ENCODE results near the gene PGPEP1. TPM values are rescaled to one million over a fixed set of nuclear protein-coding genes. Genes with fewer than 3 reads are reported as not detected.

PGPEP1 gene
- polyA plus RNA-seq, 1 donor from 2014 or later = 5.9 TPM

DNA sequence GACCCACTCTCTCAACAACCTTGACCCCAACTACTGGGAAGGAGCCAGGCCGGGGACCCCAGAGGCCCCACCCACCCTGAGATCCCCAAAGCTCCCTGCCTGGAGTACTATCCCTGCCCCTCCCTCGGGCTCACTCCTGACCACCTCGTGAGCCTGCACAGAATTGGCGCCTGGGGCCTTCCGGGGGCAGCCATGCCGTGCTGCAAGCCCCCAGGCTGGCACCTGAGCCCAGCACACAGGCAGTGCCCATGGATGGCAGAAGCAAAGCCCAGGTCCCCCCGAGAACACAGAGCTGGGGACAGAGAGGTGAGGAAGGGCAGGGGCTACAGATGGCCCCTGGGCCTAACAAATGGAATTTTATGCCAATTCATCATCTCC, 31.5 kb upstream of the PGPEP1 start:
- Histone ChIP-seq H3K9me2 (ENCODE audit: insufficient read depth, low read length) (no peaks in the 10 kb centered on the region), H3K79me2 (replicated peaks; ENCODE audit: insufficient read depth, low read length) (no peaks in the 10 kb centered on the region), H3K4me3 (ENCODE audit: low read length) (no peak overlapping the region), H3F3A (ENCODE audit: insufficient read depth, low read length, poor library complexity, severe bottlenecking) (no peaks in the 10 kb centered on the region), H3K27me3 (ENCODE audit: insufficient read depth, low read depth, low read length) (no peaks in the 10 kb centered on the region), H3K4me2 (ENCODE audit: low read length) (no peak overlapping the region), H4K20me1 (ENCODE audit: insufficient read depth) (no peaks in the 10 kb centered on the region), H3K27ac (ENCODE audit: low read length) (no peak overlapping the region), H3K9me3 (ENCODE audit: low read length) (no peaks in the 10 kb centered on the region), H3K9ac (ENCODE audit: low read length) (no peak overlapping the region), H2AFZ (ENCODE audit: low read depth, low read length) (no peak overlapping the region), H3K36me3 (ENCODE audit: insufficient read depth, low read length) (no peaks in the 10 kb centered on the region)
- no peak for TF ChIP-seq POLR2AphosphoS5 (IDR thresholded peaks at IDR 0.05)
- TF ChIP-seq, protein P1, sequence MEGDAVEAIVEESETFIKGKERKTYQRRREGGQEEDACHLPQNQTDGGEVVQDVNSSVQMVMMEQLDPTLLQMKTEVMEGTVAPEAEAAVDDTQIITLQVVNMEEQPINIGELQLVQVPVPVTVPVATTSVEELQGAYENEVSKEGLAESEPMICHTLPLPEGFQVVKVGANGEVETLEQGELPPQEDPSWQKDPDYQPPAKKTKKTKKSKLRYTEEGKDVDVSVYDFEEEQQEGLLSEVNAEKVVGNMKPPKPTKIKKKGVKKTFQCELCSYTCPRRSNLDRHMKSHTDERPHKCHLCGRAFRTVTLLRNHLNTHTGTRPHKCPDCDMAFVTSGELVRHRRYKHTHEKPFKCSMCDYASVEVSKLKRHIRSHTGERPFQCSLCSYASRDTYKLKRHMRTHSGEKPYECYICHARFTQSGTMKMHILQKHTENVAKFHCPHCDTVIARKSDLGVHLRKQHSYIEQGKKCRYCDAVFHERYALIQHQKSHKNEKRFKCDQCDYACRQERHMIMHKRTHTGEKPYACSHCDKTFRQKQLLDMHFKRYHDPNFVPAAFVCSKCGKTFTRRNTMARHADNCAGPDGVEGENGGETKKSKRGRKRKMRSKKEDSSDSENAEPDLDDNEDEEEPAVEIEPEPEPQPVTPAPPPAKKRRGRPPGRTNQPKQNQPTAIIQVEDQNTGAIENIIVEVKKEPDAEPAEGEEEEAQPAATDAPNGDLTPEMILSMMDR (IDR thresholded peaks at IDR 0.05; ENCODE audit: poor library complexity, severe bottlenecking) = no peak
- TF ChIP-seq MXI1 (conservative IDR thresholded peaks at IDR 0.05; ENCODE audit: poor library complexity, severe bottlenecking) = no peak
- no peak for TF ChIP-seq RAD21 (conservative IDR thresholded peaks at IDR 0.05)
- TF ChIP-seq TAF1 (IDR thresholded peaks at IDR 0.05; ENCODE audit: low read depth) = no peak
- TF ChIP-seq REST (IDR thresholded peaks at IDR 0.05; ENCODE audit: borderline replicate concordance) = no peak
- TF ChIP-seq SMC3 (conservative IDR thresholded peaks at IDR 0.05; ENCODE audit: poor library complexity) = no peak

GRCh38 chr19:18309525-18310064, 30.8 kb upstream of the PGPEP1 start:
- Histone ChIP-seq H3K27me3 (ENCODE audit: insufficient read depth, low read depth, low read length) (no peaks in the 10 kb centered on the region), H3K4me3 (ENCODE audit: low read length) (no peak overlapping the region), H3K79me2 (replicated peaks; ENCODE audit: insufficient read depth, low read length) (no peaks in the 10 kb centered on the region), H3K27ac (ENCODE audit: low read length) (no peak overlapping the region), H3K36me3 (ENCODE audit: insufficient read depth, low read length) (no peaks in the 10 kb centered on the region), H3K9me3 (ENCODE audit: low read length) (no peaks in the 10 kb centered on the region), H3K9ac (ENCODE audit: low read length) (no peak overlapping the region), H3K4me2 (ENCODE audit: low read length) (no peak overlapping the region), H2AFZ (ENCODE audit: low read depth, low read length) (no peak overlapping the region), H3K9me2 (ENCODE audit: insufficient read depth, low read length) (no peaks in the 10 kb centered on the region), H3F3A (ENCODE audit: insufficient read depth, low read length, poor library complexity, severe bottlenecking) (no peaks in the 10 kb centered on the region), H4K20me1 (ENCODE audit: insufficient read depth) (no peaks in the 10 kb centered on the region)
- TF ChIP-seq EP300 (conservative IDR thresholded peaks at IDR 0.05; ENCODE audit: poor library complexity, severe bottlenecking) (no peak), EZH2 (IDR thresholded peaks at IDR 0.05; ENCODE audit: borderline replicate concordance, insufficient read depth, low read length, poor library complexity, severe bottlenecking) (no peak), TAF1 (IDR thresholded peaks at IDR 0.05; ENCODE audit: low read depth) (no peak)
- TF ChIP-seq, protein P1 (IDR thresholded peaks at IDR 0.05; ENCODE audit: poor library complexity, severe bottlenecking) = no peak

Data from neural cell (in vitro differentiated cells).